Stimulated activated CD8-positive, alpha-beta memory T cell treated with anti-CD3 and anti-CD28 coated beads, Interleukin-7, amount 100 ng/mL, for 4 hours (primary cell): ENCODE measurements around the gene SLC13A5.
"Not testable (repeated sequence)": the region's sequence is repeated elsewhere in the genome, so short reads cannot be mapped to it uniquely, and the experiment has no call there.

ENCODE experiments used
- DNase-seq, 2 donors: peaks; one replicate each; pipeline ENCODE4 v3.0.0-alpha.2; 2020; ENCODE audit warnings: low read depth in 2 of 2

SLC13A5 gene

DNA sequence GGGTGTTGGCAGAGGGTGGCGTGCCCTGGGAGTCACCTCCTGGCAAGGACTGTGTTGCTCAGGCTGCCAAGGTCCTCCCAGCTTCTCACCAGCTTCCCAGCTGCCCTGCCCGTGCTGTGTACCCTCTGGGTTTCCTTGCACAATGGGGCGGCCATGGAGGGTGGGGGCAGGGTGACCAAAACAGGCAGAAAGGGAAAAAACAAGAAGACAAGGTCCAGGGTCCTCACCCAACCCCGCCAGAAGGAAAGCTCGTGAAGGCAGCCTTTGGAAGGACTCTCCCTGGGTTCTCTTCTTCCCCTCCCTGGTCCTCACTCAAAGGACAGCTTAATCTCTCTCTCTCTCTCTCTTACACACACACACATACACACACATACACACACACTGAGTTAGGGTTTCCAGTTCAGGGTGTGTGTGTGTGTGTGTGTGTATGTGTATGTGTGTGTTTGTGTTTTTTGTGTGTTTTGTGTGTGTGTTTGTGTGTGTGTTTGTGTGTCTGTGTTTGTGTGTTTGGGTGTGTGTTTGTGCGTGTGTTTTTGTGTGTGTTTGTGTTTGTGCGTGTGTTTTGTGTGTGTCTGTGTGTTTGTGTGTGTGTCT is 2.0 kb downstream of the SLC13A5 start:
- no peak for DNase-seq

DNA sequence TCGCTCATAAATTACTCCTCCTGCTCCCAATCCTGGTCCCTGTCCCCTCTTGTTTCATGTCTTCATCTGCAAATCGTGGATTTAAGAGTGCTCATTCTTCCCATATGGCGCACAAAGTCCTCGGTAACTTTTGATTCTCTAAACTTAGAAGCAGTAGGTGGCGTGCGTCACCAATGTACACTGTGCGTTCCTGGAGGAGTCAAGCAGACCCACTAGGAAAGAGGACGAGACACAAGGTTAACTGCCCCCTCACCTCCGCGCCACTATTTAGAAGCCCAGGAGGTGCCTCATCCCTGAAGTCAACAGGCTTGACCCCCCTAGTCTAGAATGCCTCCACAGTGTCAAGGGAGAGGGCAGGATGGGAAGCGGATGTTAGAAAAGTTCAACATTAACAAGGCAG is 2.9 kb downstream of the SLC13A5 start:
- no peak for DNase-seq

DNA sequence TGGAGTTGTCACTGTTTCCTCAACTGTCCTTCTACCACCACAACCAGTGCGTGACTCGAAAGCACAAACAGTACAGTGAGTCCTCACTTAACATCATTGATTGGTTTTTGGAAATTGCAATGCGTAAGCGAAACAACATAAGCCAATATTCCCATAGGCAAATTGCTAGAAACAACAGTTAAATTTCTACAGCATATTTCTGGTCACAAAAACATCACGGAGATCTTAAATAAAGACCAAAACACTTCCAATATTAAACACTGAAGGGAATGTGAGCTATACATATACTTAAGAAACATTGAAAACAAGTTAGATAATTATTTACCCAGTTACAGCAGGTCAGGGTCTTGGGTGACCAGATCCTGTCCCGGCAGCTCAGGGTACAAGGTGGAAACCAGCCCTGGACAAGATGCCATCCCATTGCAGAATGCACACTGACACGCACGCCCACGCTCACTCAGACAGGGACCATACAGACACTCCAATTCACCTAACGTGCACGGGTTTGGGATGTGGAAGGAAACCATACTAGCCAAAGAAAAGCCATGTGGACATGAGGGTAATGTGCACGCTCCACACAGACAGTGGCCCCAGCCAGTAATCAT is 4.7 kb downstream of the SLC13A5 start:
- no peak for DNase-seq

DNA sequence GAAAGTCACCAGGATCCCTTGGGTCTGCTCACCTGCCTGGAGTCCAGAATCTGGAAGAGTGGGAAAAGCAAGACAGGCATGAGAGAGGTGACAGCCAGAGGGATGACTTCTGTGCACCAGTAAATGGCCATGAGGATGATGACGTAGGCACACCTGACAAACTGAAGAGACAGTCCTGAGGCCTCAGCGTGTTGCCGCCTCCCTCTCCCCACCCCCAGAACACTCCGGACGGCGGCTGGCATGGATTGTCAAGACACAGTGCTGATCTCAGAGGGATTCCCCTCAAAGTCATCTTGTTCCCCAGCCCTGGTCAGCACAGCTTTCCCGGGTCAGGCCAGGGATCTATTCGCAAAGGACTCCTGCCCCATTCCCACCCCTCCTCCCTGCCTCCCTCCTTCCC is 6.2 kb downstream of the SLC13A5 start:
- DNase-seq: no peak

- no peak for DNase-seq
These were observed 6.7 kb downstream of the SLC13A5 start for GRCh38 chr17:6706499-6706898.

- DNase-seq: no peak
These were observed 8.6 kb downstream of the SLC13A5 start for GRCh38 chr17:6704470-6705052.

DNA sequence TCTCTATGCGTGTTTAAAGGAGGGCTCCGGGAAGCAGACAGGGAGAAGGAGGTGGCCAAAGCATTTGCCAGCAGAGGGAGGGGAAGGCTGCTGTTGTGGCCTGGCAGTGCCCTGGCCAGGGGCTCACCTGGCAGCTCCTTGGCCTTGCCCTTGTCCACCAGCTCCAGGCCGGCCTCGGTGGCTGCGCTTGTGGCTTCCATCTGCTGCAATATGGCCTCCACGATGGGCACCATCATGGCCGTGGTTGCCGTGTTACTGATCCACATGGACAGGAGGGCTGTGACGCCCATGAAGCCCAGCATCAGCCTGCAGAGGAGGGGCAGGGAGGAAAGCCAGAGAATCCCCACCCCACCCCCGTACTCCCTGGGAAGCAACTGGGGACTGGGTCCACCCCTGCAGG is 9.4 kb downstream of the SLC13A5 start:
- DNase-seq: no peak

DNA sequence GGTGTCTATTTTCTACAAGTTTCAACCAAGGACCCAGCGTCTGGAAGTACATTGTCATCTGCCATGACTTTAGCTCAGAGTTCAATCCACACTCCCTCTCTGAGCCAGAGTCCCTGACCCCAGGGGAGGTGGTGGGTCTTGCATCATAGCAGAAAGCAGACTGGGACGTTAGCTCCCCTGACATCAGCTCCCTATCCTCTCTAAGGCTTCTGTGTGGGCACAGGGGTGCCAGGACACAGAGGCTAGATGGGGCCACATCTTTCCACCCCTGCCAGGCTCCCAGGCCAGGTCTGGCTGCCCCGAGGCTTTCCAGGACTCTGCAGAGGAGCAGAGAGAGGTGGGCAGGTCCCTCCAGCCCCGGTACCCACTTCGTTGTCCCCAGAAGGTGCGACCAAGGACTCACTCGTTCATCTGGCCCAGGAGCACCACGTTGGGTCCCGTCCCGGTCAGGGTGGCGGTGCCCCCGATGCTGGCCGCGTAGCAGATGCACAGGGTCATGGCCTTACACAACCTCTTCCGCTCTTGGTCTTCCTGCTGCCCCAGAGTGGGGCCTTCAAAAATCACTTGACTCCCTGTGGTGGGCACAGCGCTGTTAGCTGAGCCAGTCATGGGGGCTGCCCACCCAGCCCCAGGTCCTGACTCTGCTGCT is 10.5 kb downstream of the SLC13A5 start:
- no peak for DNase-seq

GRCh38 chr17:6701719-6702118 is 11.4 kb downstream of the SLC13A5 start:
- DNase-seq: no peak

DNA sequence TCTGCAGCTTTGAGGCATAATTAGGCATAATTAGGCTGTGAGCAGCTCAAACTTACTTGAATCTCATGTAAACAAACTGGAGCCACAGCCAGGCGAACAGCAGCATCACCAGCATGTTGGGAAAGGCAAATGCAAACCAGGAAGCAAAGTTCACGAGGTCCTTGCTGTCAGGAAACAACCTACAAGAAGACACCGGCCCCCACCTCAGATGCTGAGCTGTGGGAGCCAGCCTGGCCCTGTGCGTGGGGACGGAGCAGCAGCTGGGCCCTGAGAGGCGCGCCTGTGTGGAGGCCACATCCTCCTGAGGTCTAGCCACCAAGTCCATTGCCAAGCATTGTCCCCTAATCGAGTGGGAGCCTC is 12.2 kb downstream of the SLC13A5 start:
- DNase-seq: no peak

DNA sequence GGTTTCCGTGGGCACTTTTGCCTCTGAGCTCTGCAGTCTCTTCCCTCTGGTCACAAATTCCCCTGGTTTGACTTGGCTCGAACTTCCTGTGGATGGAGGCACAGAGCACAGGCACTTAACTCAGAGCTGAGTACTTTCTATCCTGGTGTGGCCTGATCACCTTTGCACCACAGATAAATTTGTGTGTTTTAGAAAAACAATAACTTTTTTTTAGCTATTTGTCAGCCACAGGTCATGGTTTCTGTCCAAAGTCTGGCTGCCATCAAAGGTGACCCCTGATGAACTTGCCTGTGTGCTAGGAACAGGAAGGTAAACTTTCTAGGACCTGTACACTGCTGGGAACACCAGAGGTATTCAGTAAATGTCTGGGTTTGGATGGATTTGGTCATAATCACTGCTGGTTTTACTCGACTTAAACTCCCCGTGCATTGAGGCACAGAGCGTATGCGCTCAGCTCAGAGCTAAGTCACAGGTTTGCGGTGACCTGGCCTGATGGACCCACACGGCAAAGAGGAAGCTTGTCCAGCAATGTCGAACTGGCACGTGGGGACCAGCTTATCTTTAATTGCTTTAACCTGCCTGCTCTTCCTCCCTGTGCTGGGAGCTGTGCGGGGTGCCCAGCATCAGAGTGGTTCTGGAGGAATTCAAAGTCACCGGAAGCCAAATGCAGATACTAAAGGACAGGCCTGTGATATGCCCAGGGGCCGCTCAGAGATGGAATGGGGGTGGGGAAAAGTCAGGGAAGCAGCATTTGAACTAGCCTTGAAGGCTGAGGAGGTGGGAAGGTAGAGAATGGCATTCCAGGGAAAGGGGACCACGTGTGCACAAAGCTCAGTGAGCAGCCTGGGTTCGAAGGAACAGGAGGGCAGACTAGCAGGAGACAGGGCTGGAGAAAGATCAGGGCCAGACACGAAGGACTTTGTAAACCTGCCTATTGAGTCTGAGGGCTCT is 12.9 kb downstream of the SLC13A5 start:
- DNase-seq: no peak

DNA sequence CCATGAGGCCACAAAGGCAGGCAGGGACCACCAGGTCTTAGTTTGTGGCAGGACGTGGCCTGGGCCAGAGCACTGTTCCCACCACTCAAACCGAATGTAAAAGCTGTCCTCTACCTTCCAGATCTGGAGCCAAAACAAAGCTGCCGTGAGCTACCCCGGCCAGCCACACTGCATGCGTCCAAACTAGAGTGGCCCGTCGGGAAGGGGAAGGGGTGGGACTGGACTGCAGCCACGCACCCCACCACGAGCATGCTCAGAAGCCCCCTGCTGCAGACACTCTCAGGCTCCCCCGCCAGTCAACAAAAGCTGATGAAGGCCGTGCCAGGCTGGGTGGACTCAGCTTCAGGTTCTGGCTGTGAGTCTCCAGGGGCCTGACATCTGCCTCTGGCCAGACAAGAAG is 15.2 kb downstream of the SLC13A5 start:
- DNase-seq: no peak

- no peak for DNase-seq
These were observed 16.3 kb downstream of the SLC13A5 start for GRCh38 chr17:6696906-6697305.

GRCh38 chr17:6695565-6695964 is 17.6 kb downstream of the SLC13A5 start:
- no peak for DNase-seq

DNA sequence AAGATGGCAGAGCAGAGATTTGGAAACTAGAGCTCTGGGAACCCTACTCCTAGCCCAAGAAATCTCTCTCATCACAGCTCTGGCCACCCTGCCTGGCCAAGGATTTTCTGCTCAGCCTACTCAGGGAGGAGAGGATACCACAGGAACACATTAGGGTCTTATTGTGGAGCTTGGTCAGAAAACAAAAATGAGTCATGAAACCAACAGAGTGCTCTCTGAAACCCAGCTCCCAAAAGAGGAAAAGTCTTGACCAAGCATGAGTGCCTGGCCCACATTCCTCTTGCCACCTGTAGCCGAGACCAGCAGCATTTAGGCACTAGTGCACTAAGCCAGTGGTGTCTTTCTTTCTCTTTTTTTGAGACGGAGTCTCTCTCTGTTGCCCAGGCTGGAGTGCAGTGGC is 18.1 kb downstream of the SLC13A5 start:
- no peak for DNase-seq

DNA sequence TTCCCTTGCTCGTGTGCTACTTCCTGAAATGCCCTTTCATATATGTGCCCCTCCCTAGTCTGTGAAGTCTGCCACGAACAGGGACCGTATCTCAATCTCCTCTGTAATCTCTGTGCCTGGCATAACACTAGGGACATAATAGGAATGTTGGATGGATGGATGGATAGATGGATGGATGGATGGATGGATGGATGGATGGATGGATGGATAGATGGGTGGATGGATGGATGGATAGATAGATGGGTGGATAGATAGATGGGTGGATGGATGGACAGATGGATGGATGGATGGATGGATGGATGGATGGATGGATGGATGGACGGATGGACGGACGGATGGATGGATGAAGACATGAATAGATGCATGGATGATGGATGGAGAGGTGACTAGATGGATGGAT is 21.2 kb downstream of the SLC13A5 start:
- DNase-seq: not testable (repeated sequence)

DNA sequence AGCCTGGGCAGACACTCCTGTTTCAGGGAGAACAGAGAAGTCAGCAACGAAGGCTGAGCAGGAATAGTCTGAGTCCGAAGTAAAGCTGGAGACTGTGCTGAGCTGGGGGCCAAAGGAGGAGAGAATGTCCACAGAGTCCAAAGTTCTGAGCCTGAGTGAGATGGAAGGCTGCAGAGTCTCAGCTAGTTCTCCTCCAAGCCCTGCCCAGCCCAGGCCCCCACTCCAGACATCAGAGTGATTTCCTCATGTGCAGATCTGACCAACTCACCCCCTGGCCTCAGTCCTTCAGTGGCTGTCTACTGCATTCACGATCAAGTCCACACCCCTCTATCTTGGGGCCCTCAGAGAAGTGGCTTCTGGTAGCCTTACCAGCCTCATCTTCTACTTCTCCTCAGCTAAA is 21.6 kb downstream of the SLC13A5 start:
- no peak for DNase-seq

DNA sequence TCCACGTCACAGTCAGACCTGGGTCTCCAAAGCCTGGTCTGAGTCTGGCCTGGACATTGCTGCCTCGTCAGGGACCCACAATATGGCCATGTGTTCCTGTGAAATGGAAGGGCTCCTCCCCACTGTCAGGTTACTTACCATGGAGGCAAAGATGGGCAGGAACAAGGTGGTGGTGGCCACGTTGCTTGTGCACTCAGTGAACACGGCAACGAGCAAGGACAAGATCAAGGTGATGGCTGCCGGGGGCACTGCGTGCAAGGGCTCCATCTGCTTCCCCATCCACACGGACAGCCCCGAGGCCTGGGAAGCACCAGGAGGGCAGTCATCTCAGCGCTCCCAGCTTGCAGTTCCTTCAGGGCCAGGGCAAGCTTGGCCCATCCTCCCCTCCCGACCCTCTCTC is 22.5 kb downstream of the SLC13A5 start:
- no peak for DNase-seq

- no peak for DNase-seq
These were observed 24.2 kb downstream of the SLC13A5 start for GRCh38 chr17:6688944-6689343.

- DNase-seq: no peak
These were observed 27.1 kb downstream of the SLC13A5 start for GRCh38 chr17:6686026-6686425.

DNA sequence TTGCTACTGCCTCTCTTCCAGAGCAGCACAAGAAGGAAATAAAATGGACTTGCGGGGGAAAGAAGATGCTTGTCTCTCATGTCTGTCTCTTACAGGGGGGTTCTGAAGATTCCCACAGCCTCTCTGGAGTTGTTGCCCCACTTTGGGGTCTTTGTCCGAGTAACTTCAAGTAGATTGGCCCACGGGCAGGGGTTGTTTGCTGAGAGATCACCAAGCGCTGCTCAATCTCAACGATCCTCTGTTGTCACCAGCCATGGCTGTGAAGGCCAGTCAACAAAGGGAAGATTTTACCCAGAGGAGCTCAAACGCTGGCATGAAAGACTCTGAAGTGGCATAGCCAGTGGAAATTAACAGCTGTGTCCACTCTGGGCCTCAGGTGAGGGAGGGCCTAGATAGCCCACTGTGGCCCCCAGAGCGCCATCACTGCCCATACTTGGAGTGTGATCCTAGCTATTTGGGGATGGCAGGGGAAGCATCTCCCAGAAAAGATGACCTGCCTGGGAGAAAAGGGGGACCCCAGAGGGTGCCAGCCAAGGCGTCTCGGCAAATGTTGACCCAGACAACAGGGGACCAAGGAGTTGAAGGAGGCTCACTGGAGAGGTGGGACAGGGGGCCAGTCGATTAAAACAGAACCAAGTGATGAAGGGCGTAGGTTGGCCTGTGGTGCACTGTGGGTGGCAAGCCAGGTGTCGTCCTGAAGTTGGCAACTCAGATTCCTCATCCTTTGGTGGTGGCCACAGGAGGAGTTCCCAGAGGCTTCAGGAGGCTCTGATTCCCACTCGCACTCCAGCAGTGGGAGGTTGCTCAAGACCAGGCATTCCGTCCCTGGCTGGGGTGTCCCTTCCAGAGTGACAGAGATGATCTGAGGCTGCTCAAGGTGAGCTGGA is 28.0 kb downstream of the SLC13A5 start:
- no peak for DNase-seq
